Measurements from ENCODE around the gene PFKFB1. TPM values are rescaled to one million over a fixed set of nuclear protein-coding genes. Genes with fewer than 3 reads are reported as not detected.

PFKFB1 gene
- total and polyA plus RNA-seq, 2 of the 13 experiments (the other 11 are each of a cell fraction or from before 2014, with no cell fraction given): 1.5 to 2.9 TPM

GRCh38 chrX:54999717-55000598, 6.0 kb upstream of the PFKFB1 start, which contains the start of gene APEX2 (continued):
- TF ChIP-seq THAP9 (CRISPR knock-in tag; IDR thresholded peaks at IDR 0.05; ENCODE audit: borderline replicate concordance) (peak; percentile 17; the same call in 1 of the 2 replicates), PHF20 (CRISPR knock-in tag; IDR thresholded peaks at IDR 0.05) (peak; percentile 81), EP300 (IDR thresholded peaks at IDR 0.05; ENCODE audit: low read depth in 2 of 2, low read length in 2 of 2) (no peak), EP300 (CRISPR knock-in tag; IDR thresholded peaks at IDR 0.05; ENCODE audit: borderline replicate concordance) (no peak), SALL1 (CRISPR knock-in tag; IDR thresholded peaks at IDR 0.05) (peak; percentile 35; the same call in 1 of the 2 replicates), ZNF761 (CRISPR knock-in tag; conservative IDR thresholded peaks at IDR 0.05) (no peak), ZNF512B (CRISPR knock-in tag; IDR thresholded peaks at IDR 0.05; ENCODE audit: borderline replicate concordance) (no peak), NR2C2 (CRISPR knock-in tag; IDR thresholded peaks at IDR 0.05; ENCODE audit: borderline replicate concordance) (peak; percentile 89), SMAD3 (CRISPR knock-in tag; IDR thresholded peaks at IDR 0.05) (no peak; the same call in 1 of the 2 replicates), GTF2F1 (IDR thresholded peaks at IDR 0.05; ENCODE audit: low read length) (no peak), TFE3 (CRISPR knock-in tag; IDR thresholded peaks at IDR 0.05) (no peak), HMG20A (CRISPR knock-in tag; IDR thresholded peaks at IDR 0.05; ENCODE audit: borderline replicate concordance) (no peak), ARNTL (CRISPR knock-in tag; IDR thresholded peaks at IDR 0.05) (0 out of 2 replicates have a peak, but pooled peaks have one; percentile 25), E2F1 (CRISPR knock-in tag; IDR thresholded peaks at IDR 0.05) (no peak), SMC3 (IDR thresholded peaks at IDR 0.05; ENCODE audit: low read length) (no peak), NR2F6 (IDR thresholded peaks at IDR 0.05) (no peak), NR2F6 (CRISPR knock-in tag; IDR thresholded peaks at IDR 0.05) (no peak), LRRFIP1 (CRISPR knock-in tag; conservative IDR thresholded peaks at IDR 0.05) (no peak), FOSL2 (CRISPR knock-in tag; IDR thresholded peaks at IDR 0.05) (0 out of 2 replicates have a peak, but pooled peaks have one; percentile 5)

Data from HepG2 (cell line).